Breast epithelium (tissue), 4 donors: ENCODE measurements around the gene CARTPT. TPM values are rescaled to one million over a fixed set of nuclear protein-coding genes. Genes with fewer than 3 reads are reported as not detected.
A peak's percentile ranks its signal among the peaks of the same experiment; 100 is the strongest.

Experiments
- DNase-seq, 2 donors: peaks; one replicate each; pipeline ENCODE4 v3.0.0-alpha.2; 2019; ENCODE audit warnings: low spot score in 2 of 2
- H3K27ac ChIP-seq, 2 donors: fragments of 200-600 bp; sonication (generic) in 1 of 2; one replicate each; pipeline ENCODE4 v1.5.1; 2016 to 2019; ENCODE audit warnings: mild to moderate bottlenecking in 1 of 2
- H3K27me3 ChIP-seq, 2 donors: fragments of 200-600 bp; sonication (generic) in 1 of 2; one replicate each; pipeline versions ENCODE4 v1.5.1 to v1.6.0; 2017 to 2019; ENCODE audit warnings: control low read depth in 1 of 2, mild to moderate bottlenecking in 1 of 2
- H3K36me3 ChIP-seq: fragments of 200-600 bp; one replicate; pipeline ENCODE4 v1.5.1; 2019
- H3K4me1 ChIP-seq, 2 donors: fragments of 200-600 bp; sonication (generic); one replicate each; pipeline ENCODE4 v1.5.1; 2016 to 2019; ENCODE audit warnings: control low read depth in 1 of 2
- H3K4me3 ChIP-seq, 3 donors: fragments of 200-600 bp; sonication (generic); 1 replicate in 2 of 3; 2 replicates in 1 of 3; pipeline ENCODE4 v1.5.1; 2016 to 2019; ENCODE audit warnings: mild to moderate bottlenecking in 3 of 3, moderate library complexity in 2 of 3
- H3K9me3 ChIP-seq, 2 donors: fragments of 200-600 bp; sonication (generic) in 1 of 2; one replicate each; pipeline ENCODE4 v1.5.1; 2016 to 2019; ENCODE audit warnings: control low read depth in 1 of 2
- CTCF ChIP-seq, 3 donors: fragments of 450-650 bp; IDR thresholded peaks; one replicate each; pipeline ENCODE4 v1.5.1; 2016 to 2017; ENCODE audit warnings: antibody characterized with exemption in 3 of 3, mild to moderate bottlenecking in 3 of 3, moderate library complexity in 3 of 3
- POLR2A ChIP-seq: fragments of 450-650 bp; IDR thresholded peaks from one replicate; pipeline ENCODE4 v1.6.1; 2016; ENCODE audit warnings: antibody characterized with exemption, mild to moderate bottlenecking, moderate library complexity
- POLR2AphosphoS5 ChIP-seq, 3 donors: sonication (generic); formaldehyde crosslinking; IDR thresholded peaks; one replicate each; pipeline ENCODE4 v1.6.1; 2017; ENCODE audit warnings: antibody characterized with exemption in 3 of 3
- intact Hi-C: fragments of 100-400 bp; cut with DNase I; formaldehyde crosslinking; loops from one replicate; pipeline ENCODE4 v1.15.1; 2023; ENCODE audit warnings: low total_unique reads
- total RNA-seq, 3 donors: library from RNA; depleted of rRNA; stranded (reverse); fragments of >200 nt; gene quantifications; one replicate each; pipeline ENCODE4 v1.1.0, GENCODE V29; 2016

Gene CARTPT
- total RNA-seq, 3 donors from 2014 or later = not detected

- DNase-seq = no peak
- no peak overlapping the region for H3K4me3 ChIP-seq
- intact Hi-C loops = no loop called here
- H3K27me3 ChIP-seq = no peaks in the 10 kb centered on the region
- no peaks in the 10 kb centered on the region for H3K9me3 ChIP-seq
- H3K27ac ChIP-seq = peak overlapping the region in 1 of 2 donors; percentile 16
- TF ChIP-seq POLR2AphosphoS5 (IDR thresholded peaks at IDR 0.05) (no peak), POLR2A (no peak), CTCF (IDR thresholded peaks at IDR 0.05) (no peak)
- peaks cover 0 to 5% of the 10 kb centered on the region in 2 donors for H3K4me1 ChIP-seq
- no peaks in the 10 kb centered on the region for H3K36me3 ChIP-seq
Measured at GRCh38 chr5:71752441-71753190, 33.5 kb downstream of the CARTPT start.

GRCh38 chr5:71757590-71758543 is 38.8 kb downstream of the CARTPT start:
- Histone ChIP-seq H3K4me1 (no peaks in the 10 kb centered on the region), H3K36me3 (no peaks in the 10 kb centered on the region), H3K27ac (no peak overlapping the region), H3K9me3 (no peaks in the 10 kb centered on the region), H3K27me3 (no peaks in the 10 kb centered on the region), H3K4me3 (peak overlapping the region in 1 of 3 donors; percentile 37)
- TF ChIP-seq CTCF (IDR thresholded peaks at IDR 0.05) = peak in 2 of 3 donors; percentile 71 to 79
- no peak for TF ChIP-seq POLR2A
- TF ChIP-seq POLR2AphosphoS5 (IDR thresholded peaks at IDR 0.05) = peak in 1 of 3 donors; percentile 30
- peak; percentile 56 to 70 for DNase-seq
- intact Hi-C loops = no loop called here

- Histone ChIP-seq H3K36me3 (no peaks in the 10 kb centered on the region), H3K9me3 (no peaks in the 10 kb centered on the region), H3K27me3 (peaks cover 0 to 4% of the 10 kb centered on the region in 2 donors), H3K4me1 (no peaks in the 10 kb centered on the region), H3K4me3 (no peak overlapping the region), H3K27ac (no peak overlapping the region)
- DNase-seq = no peak
- no peak for TF ChIP-seq CTCF (IDR thresholded peaks at IDR 0.05)
- TF ChIP-seq POLR2A = no peak
- intact Hi-C loops = no loop called here
Measured at GRCh38 chr5:71762826-71763225, 43.8 kb downstream of the CARTPT start.

- H3K4me1 ChIP-seq = no peaks in the 10 kb centered on the region
Measured at GRCh38 chr5:71767661-71768060, 48.6 kb downstream of the CARTPT start.

More at GRCh38 chr5:71767661-71768060, 48.6 kb downstream of the CARTPT start:
- no peak for DNase-seq
- Histone ChIP-seq H3K4me3 (no peak overlapping the region), H3K27ac (no peak overlapping the region), H3K27me3 (peaks cover 0 to 4% of the 10 kb centered on the region in 2 donors), H3K36me3 (no peaks in the 10 kb centered on the region), H3K9me3 (no peaks in the 10 kb centered on the region)
- TF ChIP-seq POLR2AphosphoS5 (IDR thresholded peaks at IDR 0.05) (no peak), POLR2A (no peak), CTCF (IDR thresholded peaks at IDR 0.05) (no peak)
- intact Hi-C loops = no loop called here
